SU-DHL-6 (cell line): ENCODE results near the gene ZSWIM7.

Source experiments
- H2AFZ ChIP-seq: fragments of 200-600 bp; sonication (generic); 2 replicates; pipeline ENCODE4 v1.6.1; 2014; ENCODE audit warnings: low read depth, mild to moderate bottlenecking, moderate library complexity, mixed read lengths, antibody characterized with exemption, low read length; ENCODE audit not compliant: severe bottlenecking
- H3F3A ChIP-seq: fragments of 200-600 bp; shearing (Covaris generic); 2 replicates; pipeline ENCODE4 v1.6.0; 2016; ENCODE audit warnings: antibody characterized with exemption, mild to moderate bottlenecking; ENCODE audit not compliant: insufficient read depth
- H3K27ac ChIP-seq: fragments of 200-600 bp; sonication (generic); 2 replicates; pipeline ENCODE4 v1.5.1; 2016; ENCODE audit warnings: low read depth, mild to moderate bottlenecking, low read length, moderate library complexity, mixed read lengths
- H3K27me3 ChIP-seq: fragments of 200-600 bp; sonication (generic), shearing (Covaris generic); 2 replicates; pipeline ENCODE4 v1.6.0; 2014; ENCODE audit warnings: mild to moderate bottlenecking, low read length
- H3K36me3 ChIP-seq: fragments of 200-600 bp; sonication (generic); 2 replicates; pipeline ENCODE4 v1.6.1; 2014; ENCODE audit warnings: mild to moderate bottlenecking, low read length, mixed read lengths
- H3K4me2 ChIP-seq: fragments of 300-600, 200-600 bp; shearing (Covaris generic), sonication (generic); 2 replicates; pipeline ENCODE4 v1.6.0; 2014; ENCODE audit warnings: low read length, low read depth, mild to moderate bottlenecking; ENCODE audit not compliant: poor library complexity, severe bottlenecking
- H3K4me3 ChIP-seq: fragments of 200-600 bp; sonication (generic); 2 replicates; pipeline ENCODE4 v1.5.1; 2014; ENCODE audit warnings: antibody characterized with exemption, low read length, mild to moderate bottlenecking, mixed read lengths; ENCODE audit not compliant: insufficient read depth, poor library complexity, severe bottlenecking
- H3K79me2 ChIP-seq: fragments of 200-600 bp; sonication (generic); 2 replicates; pipeline ENCODE4 v1.6.1; 2014; ENCODE audit warnings: mild to moderate bottlenecking, low read length, moderate library complexity; ENCODE audit not compliant: insufficient read depth
- H3K9ac ChIP-seq: fragments of 200-600 bp; sonication (generic); 2 replicates; pipeline ENCODE4 v1.7.0; 2014; ENCODE audit warnings: mild to moderate bottlenecking, low read length
- H3K9me2 ChIP-seq: fragments of 200-600 bp; sonication (generic); replicated peaks from 2 replicates; pipeline ENCODE4 v1.6.1; 2014; ENCODE audit warnings: low read length; ENCODE audit not compliant: insufficient read depth
- H3K9me3 ChIP-seq: fragments of 200-600 bp; sonication (generic); 2 replicates; pipeline ENCODE4 v1.6.1; 2014; ENCODE audit warnings: low read length, mixed read lengths; ENCODE audit not compliant: insufficient read depth
- H4K20me1 ChIP-seq: fragments of 200-600 bp; sonication (generic); 2 replicates; pipeline ENCODE4 v1.6.1; 2014; ENCODE audit warnings: low read depth, mild to moderate bottlenecking, antibody characterized with exemption, low read length, moderate library complexity, mixed read lengths
- EZH2phosphoT487 ChIP-seq: fragments of 200-600 bp; sonication (generic), shearing (Covaris generic); conservative IDR thresholded peaks from 2 replicates; pipeline ENCODE4 v1.6.1; 2018; ENCODE audit warnings: mild to moderate bottlenecking, antibody characterized with exemption, low read length, moderate library complexity, mixed read lengths
- TF ChIP-seq, protein P1 (sequence below): fragments of 200-600 bp; sonication (generic); IDR thresholded peaks from one replicate; pipeline ENCODE4 v1.5.1; 2017; ENCODE audit warnings: antibody characterized with exemption, mild to moderate bottlenecking, low read length, moderate library complexity; ENCODE audit not compliant: insufficient read depth, poor library complexity, severe bottlenecking

ZSWIM7 gene

DNA sequence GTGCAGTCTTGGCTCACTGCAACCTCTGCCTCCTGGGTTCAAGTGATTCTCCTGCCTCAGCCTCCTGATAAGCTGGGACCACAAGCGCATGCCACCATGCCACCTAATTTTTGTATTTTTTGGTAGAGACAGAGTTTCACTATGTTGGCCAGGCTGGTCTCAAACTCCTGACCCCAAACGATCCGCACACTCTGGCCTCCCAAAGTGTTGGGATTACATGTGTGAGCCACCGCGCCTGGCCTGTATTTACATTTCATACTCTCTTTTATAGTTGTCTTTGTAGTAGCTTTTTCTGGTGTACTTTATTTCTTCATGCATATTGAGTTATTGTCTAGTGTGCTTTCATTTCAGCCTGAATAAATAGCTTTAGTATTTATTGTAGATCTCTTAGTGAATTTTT is 64.6 kb downstream of the ZSWIM7 start:
- H3K4me3 ChIP-seq: no peak overlapping the region
- TF ChIP-seq, protein P1, sequence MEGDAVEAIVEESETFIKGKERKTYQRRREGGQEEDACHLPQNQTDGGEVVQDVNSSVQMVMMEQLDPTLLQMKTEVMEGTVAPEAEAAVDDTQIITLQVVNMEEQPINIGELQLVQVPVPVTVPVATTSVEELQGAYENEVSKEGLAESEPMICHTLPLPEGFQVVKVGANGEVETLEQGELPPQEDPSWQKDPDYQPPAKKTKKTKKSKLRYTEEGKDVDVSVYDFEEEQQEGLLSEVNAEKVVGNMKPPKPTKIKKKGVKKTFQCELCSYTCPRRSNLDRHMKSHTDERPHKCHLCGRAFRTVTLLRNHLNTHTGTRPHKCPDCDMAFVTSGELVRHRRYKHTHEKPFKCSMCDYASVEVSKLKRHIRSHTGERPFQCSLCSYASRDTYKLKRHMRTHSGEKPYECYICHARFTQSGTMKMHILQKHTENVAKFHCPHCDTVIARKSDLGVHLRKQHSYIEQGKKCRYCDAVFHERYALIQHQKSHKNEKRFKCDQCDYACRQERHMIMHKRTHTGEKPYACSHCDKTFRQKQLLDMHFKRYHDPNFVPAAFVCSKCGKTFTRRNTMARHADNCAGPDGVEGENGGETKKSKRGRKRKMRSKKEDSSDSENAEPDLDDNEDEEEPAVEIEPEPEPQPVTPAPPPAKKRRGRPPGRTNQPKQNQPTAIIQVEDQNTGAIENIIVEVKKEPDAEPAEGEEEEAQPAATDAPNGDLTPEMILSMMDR: no peak
- TF ChIP-seq EZH2phosphoT487: no peak
- no peaks in the 10 kb centered on the region for H3K9me2 ChIP-seq
- H4K20me1 ChIP-seq: no peaks in the 10 kb centered on the region
- no peak overlapping the region for H2AFZ ChIP-seq
- no peaks in the 10 kb centered on the region for H3K9me3 ChIP-seq
- no peak overlapping the region for H3K27ac ChIP-seq
- H3K27me3 ChIP-seq: no peaks in the 10 kb centered on the region
- no peaks in the 10 kb centered on the region for H3K79me2 ChIP-seq
- no peaks in the 10 kb centered on the region for H3K36me3 ChIP-seq
- no peak overlapping the region for H3K9ac ChIP-seq
- H3F3A ChIP-seq: no peaks in the 10 kb centered on the region
- no peak overlapping the region for H3K4me2 ChIP-seq

DNA sequence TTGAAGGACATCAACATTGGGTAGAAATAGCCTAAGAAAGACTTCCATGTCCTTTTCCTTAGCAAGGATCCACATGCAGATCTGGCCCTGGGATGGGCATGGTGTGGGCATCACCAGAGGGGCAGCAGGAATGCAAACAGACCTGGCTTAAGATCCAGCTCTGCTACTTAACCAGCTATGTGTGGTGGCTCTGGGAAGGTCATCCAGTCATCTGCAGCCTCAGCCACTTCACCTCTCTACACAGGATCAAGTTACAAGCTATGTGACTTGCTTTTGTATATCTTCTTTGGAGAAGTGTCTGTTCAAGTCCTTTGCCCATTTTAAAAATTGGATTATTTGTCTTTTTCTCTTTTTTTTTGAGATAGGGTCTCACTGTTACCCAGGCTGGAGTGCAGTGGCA is 68.1 kb downstream of the ZSWIM7 start:
- Histone ChIP-seq H3K9ac (no peak overlapping the region), H3K4me2 (no peak overlapping the region), H3K36me3 (no peaks in the 10 kb centered on the region), H3F3A (no peaks in the 10 kb centered on the region), H4K20me1 (no peaks in the 10 kb centered on the region), H3K9me2 (no peaks in the 10 kb centered on the region), H2AFZ (no peak overlapping the region), H3K27ac (no peak overlapping the region), H3K9me3 (no peaks in the 10 kb centered on the region), H3K27me3 (no peaks in the 10 kb centered on the region), H3K4me3 (no peak overlapping the region), H3K79me2 (no peaks in the 10 kb centered on the region)
- TF ChIP-seq, protein P1: no peak

DNA sequence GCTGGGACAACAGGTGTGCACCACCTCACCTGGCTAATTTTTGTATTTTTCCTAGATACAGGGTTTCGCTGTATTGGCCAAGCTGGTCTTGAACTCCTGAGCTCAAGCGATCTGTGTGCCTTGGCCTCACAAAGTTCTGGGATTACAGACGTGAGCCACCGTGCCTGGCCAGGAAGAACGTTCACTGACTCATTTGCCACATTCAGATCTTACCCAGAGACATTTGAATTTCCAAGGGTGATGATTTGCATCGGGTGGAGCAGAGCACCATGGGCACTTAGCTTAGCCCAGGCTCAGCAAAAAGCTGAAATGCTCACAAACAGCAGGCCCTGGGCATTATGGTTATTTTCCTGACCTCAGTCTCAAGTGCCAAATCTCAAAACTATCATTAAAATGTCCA is 69.1 kb downstream of the ZSWIM7 start:
- H3K9ac ChIP-seq: no peak overlapping the region
- no peaks in the 10 kb centered on the region for H3F3A ChIP-seq
- TF ChIP-seq EZH2phosphoT487: no peak
- TF ChIP-seq, protein P1: no peak

GRCh38 chr17:15929941-15930340 is 69.6 kb downstream of the ZSWIM7 start:
- no peaks in the 10 kb centered on the region for H3F3A ChIP-seq
- H2AFZ ChIP-seq: no peak overlapping the region
- H4K20me1 ChIP-seq: no peaks in the 10 kb centered on the region
- no peak for TF ChIP-seq EZH2phosphoT487
- TF ChIP-seq, protein P1: no peak
- H3K27me3 ChIP-seq: no peaks in the 10 kb centered on the region
- H3K36me3 ChIP-seq: no peaks in the 10 kb centered on the region
- H3K27ac ChIP-seq: no peak overlapping the region
- no peak overlapping the region for H3K4me2 ChIP-seq
- H3K4me3 ChIP-seq: no peak overlapping the region
- H3K9me2 ChIP-seq: no peaks in the 10 kb centered on the region
- H3K79me2 ChIP-seq: no peaks in the 10 kb centered on the region
- H3K9ac ChIP-seq: no peak overlapping the region
- no peaks in the 10 kb centered on the region for H3K9me3 ChIP-seq

More for the DNA sequence above, 69.1 kb downstream of the ZSWIM7 start:
- Histone ChIP-seq H3K4me2 (no peak overlapping the region), H3K9me2 (no peaks in the 10 kb centered on the region), H2AFZ (no peak overlapping the region), H3K79me2 (no peaks in the 10 kb centered on the region), H4K20me1 (no peaks in the 10 kb centered on the region), H3K9me3 (no peaks in the 10 kb centered on the region), H3K27ac (no peak overlapping the region), H3K4me3 (no peak overlapping the region), H3K27me3 (no peaks in the 10 kb centered on the region), H3K36me3 (no peaks in the 10 kb centered on the region)
